ENCODE results near the gene LRCOL1.

The LRCOL1 gene

DNA sequence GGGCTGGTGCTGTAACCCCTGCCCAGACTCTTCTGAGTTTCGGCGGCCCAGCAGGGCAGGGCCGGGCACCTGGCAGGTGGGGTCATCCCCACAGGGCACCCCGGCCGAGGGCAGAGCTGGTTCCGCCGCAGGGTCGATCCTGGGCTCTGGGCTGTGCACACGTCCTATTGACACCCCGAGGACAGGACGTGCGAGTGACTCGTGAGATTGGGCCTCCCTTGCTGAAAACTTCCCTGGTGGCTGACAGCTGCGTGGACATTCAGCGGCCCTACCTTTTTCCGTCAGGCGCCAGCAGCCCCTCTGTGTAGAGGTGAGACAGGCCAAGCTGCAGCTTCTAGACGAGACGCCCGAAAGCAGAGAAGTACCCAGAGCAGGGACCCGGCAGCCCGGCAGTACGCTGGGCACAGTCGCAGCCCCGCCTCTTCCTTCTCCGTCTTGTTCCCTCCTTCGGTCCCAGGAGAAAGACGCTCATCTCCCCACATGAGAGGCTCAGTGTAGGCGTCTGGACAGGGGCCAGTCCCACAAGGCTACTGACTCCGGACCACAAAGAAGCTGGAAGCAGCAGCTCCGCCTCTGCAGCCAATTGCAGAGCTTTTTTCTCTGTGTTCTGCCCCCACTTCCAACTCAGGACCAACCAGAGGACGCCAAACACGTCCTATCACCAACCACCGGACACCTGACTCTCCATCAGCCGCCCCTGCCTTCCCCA, at the start of gene LRCOL1:
Gene LRCOL1 (minus strand): TSS at position 532 of the 709 bp plus-strand sequence. CDS start 4,331 bp downstream, outside the sequence.
- no peak for DNase-seq (ENCODE audit: low spot score)

DNA sequence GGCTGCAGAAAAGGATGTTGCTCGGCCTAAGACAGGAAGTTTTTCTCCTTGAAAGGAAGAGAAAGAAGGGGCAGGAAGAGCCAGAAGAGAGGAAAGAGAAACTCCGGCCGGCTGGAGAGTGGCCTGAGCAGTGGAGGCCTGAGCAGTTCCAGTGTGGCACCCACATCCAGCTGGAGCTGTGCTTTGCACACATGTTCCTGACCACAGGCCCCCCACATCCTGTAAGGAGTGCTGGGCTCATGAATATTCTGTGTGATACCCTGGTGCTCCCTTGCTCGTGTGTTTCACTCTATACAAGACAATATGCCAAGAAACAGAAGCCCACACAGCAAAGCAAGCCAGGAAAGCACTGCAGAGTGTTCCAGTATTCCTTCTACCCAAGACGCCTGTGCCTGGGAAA, 49.7 kb upstream of the LRCOL1 start:
- no peak for DNase-seq (ENCODE audit: low spot score)

DNA sequence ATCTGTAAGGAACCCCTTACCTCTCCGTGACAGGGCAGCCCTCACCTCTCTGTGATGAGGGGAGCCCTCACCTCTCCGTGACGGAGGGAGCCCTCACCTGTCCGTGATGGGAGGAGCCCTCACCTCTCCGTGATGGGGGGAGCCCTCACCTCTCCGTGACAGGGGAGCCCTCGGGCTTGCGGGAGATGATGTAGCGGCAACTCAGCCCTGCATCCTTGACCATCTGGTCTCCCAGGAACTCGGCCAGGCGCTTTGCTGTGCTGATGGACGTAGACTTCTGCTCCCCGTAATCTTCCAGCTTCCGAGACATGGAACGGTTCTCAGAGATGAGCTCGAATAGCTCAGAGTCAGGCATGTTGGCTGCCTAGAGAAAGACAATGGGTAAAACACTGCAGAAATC, 48.8 kb upstream of the LRCOL1 start:
- DNase-seq (ENCODE audit: low spot score): no peak

DNA sequence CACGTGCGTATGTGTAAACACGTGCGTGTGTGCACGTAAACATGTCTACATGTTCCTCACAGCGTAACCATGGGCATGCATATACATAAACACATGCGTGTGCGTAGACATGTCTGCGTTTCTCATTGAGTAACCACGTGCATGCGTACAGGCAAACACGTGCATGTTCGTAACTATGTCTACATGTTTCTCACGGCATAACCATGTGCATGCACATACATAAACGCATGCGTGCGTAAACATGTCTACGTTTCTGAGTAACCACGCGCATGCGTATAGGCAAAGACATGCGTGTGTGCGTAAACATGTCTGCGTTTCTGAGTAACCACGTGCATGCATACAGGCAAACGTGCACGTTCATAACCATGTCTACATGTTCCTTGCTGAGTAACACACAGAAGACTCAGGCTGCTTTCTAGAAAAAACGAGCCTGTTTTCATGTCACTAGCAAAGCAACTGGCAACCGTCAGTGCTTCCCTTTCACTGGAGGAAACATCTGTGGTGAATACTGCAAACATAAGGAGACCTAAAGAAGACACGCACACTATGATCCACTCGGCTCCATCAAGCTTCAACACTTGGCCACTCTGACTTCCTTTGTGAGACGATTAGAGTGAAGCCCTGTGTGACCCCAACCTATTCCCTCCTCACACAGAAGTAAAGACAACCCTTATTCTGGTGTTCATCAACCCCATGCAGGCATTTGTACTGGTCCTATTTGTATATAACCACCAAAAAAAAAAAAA, 47.9 kb upstream of the LRCOL1 start:
- no peak for DNase-seq (ENCODE audit: low spot score)

DNA sequence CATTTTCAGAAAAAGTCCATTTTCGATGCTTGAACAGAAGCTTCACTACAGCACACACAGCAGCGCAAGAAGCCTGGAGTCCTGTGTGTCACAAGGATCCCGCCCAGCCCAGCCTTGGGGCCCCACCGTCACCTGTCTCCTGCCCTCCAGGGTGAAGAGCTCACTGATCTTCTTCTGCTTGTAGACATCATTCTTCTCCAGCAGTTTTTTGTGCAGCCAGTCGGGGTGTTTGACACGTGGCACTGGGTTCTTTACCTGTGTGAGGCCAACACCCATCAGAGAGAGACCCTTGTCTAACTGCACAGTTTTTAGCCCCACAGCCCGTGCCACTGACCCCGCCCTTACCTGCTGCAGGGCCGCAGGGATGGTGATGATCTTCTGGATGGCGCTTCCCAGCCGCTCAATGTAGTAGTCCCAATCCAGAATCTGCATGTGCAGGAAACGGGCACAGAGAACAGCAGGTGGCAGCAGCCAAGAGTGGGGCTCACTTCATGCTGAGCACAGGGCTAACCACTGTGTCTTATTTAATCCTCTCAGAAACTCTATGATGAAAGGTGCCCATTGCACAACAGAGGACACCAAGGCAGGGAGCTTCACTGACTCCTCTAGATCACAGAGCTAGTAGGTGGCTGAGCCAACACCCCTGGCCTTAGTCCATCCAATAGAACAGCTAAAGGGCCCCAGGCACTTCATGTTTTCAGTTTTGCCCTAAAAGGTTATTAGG, 46.8 kb upstream of the LRCOL1 start:
- no peak for DNase-seq (ENCODE audit: low spot score)

DNA sequence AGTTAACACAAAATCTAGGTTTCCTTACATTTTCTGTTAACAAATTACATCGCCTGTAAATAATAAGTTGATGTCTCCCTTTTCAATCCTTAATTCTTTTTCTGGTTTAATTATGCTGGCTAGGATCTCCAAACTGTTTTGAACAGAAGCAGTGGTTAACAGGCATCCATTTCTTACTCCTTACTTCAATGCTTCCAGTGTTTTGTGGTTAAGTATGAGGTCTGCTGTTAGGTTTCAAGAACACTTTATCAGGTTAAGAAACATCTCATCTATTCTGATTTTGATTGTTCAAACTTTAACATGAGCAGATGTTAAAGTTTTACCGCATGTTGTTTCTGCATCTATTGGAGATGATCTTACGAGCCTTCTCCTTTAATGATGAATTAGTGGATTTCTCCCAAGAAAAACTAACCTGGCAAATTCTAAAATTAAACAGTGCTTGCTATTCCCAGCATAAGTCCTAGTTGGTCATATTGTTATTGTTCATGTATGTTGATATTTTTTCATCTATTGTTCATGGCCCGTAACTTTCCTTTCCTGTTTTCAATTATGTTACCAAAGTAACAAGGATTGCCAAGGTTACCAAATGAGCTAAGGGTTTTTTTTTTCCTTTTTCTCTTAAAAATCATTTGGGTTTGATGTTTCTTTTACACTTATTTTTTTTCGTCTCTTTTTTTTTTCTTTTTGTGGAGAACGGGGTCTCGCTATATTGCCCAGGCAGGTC, 43.3 kb upstream of the LRCOL1 start:
- DNase-seq (ENCODE audit: low spot score): no peak

DNA sequence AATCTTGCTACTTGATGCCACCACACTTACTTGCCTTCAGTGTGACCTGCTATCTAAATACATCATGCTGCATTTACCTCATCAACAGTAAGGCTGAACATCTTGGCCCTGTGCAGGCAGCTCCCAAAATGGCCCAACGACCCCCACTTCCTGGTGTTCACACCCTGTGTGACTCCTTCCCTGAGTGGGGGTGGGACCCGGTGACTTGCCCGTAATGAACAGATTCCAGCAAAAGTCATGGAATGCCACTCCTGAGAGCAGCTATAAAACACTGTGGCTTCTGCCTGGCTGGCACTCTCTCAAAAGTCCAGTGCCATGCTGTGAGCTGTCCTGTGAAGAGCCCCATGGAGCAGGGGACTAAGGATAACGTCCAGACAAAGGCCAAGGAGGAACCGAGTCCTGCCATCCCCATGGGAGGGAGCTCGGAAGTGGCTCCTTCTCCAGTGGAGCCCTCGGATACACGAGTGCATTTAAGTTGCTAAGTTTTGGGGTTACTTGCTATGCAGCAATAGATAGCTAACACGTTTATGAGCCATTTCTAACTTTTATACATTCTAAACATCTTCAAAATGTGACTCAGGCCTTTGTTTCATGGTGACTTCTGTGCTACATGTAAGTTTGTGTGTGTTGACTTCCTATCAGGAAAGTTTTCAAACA, 41.2 kb upstream of the LRCOL1 start:
- no peak for DNase-seq (ENCODE audit: low spot score)

DNA sequence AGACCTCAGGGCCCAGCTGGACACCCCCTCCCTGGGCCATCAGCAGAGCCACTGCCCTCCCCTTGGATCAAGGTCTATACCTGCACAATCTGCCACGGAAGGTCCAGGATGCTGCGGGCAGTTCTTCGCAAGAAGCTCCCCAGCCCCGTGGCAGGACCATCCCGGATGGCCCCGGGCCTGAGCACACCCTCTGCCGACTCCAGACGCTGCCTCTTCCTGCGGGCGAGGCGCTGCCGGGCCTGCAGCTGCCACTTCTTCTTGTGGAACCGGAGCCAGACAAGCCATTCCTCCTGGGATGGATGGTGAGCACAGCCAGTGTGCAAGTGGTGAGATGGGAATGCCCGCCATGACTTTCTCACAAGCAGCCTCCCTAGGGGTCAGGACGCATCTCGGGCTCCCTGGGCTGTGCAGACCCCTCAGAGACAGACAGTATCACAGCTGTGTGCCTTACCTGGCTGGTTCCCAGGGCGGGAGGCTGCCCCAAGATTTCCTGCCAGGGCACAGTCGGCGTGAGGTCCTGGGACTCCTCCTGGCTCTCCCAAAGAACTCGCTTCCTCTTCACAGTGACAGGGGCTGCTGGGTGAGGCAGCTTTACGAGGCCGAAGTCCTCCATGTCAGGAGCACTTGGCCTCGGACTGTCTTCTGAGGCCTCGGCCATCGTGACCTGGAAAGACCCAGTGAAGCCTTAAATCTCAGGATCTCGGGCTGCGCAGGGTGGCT, 39.0 kb upstream of the LRCOL1 start:
- DNase-seq (ENCODE audit: low spot score): no peak

DNA sequence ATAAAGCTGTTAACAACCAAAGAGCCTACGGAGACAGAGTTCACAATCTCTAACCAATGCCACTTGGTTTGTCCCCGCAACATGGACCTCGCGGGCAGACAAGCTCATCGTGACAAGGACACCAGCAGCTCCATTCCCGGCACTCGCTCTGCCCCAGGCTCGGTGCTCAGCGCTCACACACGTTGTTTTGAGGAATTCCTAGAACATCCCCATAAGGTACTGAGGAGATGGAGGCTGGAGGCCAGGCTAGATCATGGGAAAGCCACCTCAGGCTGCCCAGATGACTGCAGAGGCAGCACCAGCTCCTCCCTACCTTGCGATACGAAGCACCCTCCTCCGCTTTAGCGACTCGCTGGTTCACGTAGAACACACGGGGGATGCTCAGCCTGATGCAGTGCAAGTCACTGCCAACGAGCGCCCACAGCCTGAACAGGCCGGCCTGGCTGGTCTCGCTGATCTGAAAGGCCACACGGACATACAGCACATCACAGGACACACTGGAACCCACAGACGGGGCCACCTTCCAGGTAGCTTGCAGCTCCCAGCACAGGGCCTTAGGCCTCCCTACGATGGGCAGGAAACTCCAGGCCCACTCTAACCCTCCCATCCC, 38.3 kb upstream of the LRCOL1 start:
- no peak for DNase-seq (ENCODE audit: low spot score)

DNA sequence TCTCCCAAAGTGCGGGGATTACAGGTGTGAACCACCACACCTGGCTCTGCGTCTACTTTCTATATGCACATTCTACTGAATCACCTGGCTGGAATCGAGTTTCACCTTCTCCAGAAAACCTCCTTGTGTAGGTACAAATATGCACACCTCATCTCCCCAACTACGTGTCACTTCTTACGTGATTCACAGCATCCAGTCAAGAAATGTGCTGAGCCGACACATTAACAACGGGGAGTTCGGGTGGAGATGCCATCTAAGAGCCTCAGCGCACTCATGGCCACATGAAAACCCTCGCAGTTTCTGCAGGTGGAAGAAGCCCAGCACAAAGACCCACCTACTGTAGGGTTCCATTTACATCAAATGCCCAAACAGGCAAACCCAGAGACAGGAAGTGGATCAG, 37.5 kb upstream of the LRCOL1 start:
- no peak for DNase-seq (ENCODE audit: low spot score)

DNA sequence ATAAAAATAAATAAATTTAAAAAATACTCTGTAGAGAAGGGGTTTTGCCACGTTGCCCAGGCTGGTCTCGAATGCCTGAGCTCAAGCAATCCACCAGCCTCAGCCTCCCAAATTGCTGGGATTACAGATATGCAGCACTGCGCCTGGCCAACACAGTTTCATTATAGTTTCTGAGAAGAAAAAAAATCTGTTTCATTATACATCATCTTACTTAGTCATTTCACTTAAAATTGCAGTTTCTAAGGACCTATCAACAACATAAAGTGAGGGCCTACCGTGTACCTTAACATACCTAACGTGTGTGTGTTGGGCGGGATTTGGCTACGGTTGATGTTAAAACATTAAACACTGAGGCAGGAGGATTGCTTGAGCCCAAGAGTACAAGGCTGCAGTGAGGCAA, 36.5 kb upstream of the LRCOL1 start:
- DNase-seq (ENCODE audit: low spot score): no peak

DNA sequence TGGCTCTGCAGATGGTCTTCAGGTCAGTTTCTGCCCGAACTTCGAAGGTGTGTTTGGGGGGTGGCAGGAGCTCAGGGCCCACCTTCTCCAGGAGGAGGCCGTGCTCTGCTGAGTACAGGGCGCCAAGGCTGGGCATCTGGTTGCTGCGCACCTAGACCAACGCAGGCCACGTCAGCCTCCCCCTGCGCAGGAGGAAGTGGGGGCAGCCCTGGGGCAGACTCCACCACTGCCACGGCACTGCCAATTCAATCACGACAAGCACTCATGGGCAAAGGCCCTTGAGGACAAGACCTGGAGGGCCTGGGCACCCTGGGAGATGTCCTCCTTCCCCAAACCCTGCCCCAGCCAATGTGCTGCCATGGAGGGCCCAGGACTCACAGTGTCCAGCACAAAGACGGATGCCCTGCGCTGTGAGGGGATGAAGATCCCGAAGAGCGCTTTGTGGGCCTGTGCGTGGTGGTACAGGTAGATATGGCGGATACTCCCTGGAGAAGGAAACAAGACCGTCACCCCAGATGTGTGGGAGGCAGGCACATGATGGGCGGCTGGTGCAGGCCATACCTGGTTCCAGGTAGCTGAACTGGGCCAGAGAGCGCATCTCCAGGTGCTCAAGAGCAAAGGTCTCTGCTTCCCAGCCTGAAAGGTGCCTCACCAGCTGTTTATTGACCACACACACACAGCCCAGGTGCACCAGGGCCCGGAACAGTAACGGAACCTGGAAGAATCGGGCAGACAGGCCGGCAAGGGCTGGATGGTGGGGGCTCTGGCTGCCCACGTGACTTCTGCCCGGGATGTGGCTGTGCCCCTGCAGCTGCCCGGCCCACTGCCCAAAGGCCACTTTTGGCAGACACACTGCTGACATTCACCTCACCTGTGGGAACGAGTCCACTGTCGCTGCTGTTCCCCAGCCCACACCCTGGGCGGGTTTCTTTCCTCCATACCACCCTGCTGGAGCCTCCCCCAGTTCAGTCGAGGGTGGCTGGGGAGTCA, 32.8 kb upstream of the LRCOL1 start:
- DNase-seq (ENCODE audit: low spot score): no peak

DNA sequence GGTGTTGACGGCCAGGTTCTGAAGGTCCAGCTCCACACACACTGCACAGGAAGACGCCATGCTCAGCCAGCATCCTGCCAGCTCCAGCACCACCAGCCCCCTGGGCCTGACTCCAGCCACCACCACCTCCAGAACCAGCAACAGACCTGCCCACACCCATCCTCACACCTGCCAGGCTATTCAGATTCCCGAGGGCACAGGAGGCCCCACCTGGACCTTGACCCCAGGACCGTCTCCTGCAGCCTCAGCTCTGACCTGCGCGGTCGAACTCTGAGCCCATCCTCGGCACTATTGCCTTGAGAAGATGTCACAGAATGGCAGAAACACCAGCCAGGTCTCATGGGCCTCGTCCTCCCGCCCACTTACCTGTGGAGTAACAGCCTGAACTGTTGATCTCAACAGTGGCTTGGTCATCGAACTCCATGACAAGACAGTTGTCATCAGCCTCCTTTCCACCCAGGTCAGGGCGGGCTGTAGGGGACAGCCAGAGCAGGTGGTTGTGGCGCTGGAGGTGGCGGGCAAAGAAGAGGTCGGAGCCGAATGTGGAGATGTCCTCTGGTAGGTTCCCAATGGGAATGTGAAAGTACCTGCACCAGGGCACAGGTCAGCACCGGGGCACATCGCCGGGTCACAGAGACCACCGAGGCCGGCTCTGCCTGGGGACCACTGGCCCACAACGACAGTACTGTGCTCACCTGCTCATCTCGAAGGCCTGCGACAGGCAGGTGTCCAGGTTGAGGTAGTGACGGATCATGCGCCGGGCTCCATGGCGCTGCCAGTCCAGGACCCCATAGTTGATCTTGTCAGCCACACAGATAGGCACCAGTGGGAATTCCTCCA, 31.6 kb upstream of the LRCOL1 start:
- DNase-seq (ENCODE audit: low spot score): no peak

DNA sequence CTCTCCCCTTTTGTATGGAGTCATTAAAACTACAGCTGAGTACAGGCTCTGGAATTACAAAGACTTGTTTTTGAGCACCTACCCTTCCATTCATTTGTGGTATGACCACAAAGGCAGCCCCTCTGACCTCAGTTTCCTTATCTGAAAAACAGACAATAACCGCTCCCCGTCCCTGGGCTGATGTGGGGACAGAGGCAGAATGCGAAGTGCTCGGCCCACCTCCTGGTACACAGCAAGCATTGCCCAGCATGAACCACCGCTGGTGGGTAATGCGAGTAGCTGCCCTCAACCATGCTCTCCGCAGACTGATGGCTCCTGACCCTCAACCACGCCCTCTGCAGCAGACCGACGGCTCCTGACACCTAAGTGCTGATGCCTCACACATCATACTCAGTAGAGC, 30.6 kb upstream of the LRCOL1 start:
- DNase-seq (ENCODE audit: low spot score): no peak

DNA sequence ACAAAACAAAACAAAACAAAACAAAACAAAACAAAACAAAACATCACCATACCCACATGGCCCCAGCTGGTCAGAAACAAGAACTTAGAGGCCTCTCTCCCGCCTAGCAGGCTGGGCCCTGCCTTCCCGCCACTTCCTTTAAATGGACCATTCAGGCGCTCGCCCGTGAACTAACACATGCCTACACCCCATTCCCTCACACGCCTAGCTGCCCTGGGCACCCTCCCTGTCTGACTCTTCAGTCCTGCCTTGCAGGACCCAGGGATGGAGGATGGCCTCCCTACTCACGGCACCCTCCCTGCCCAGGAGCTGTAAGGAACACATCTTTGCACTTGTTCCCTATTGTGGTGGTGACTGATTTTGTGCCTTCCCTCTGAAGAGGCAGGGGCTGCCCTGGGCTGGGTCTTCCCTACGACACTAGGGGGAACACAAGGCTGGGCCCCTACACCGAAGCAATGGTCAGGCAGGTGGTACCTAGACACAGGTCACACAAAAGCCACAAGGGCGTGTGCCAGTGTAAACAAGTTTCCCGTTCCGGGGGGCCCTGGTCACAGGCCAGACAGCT, 29.7 kb upstream of the LRCOL1 start:
- no peak for DNase-seq (ENCODE audit: low spot score)

DNA sequence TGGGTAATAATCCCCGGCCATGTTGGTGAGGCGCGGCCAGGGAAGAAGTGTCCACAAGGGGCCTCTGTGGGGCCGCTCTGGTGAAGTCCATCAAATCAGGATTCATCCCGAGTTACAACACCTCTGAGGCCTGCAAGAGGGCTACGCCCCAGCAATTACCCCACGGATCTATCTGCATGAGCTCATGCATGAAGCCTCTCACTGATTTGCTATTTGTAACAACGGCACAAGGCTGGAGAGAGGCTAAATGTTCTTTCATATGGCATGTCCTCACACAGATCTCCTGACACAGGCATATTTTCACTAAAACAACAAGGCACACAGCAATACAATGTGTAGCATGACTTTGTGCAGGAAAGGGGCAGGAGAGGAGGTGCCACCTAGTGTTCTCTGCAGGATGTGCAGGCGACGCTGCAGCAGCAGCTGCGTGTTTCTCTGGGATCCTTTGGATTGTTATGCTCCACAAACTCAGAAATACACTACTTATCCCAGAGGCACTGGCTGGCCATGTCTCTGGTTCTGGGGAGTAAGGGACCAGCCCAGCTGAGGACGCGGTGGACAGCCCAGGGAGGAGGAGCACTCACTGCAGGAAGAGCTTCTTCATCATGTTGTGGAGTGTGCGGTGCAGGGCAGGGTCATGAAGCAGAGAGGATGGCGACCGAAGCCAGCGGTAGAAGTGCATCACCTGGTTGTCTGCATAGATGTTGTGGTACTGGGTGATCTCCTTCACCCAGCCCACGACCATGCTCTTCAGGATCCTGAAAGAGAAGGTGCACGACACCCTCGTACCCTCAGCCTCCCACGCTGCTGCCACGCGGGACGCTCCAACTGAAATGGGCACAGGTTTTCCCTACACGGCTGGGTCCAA, 28.4 kb upstream of the LRCOL1 start:
- DNase-seq (ENCODE audit: low spot score): no peak

DNA sequence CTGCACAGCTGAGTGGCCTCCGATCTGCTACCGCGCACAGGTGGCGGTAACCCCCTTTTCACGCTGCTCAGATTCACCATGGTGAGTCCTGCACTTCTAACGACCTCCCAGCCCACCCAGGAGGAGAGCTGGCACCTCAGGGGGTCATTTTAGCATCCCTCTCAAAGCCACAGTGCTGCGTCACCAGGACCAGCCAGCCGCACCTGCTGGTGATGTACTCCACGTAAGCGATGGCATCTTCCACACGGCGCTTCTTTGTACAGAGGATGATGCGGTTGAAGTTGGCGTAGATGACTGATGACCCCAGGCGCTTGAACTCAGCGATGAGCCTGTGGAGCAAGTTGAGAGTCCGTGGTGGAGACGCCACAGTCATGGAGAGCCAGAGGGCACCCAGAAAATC, 27.4 kb upstream of the LRCOL1 start:
- DNase-seq (ENCODE audit: low spot score): no peak

Data from CD4-positive, alpha-beta T cell treated with Interleukin-2 at 100 ng/mL for 4 hours (primary cell).